ENCODE data around the gene ERVMER34-1. TPM values are rescaled to one million over a fixed set of nuclear protein-coding genes. Genes with fewer than 3 reads are reported as not detected.
A peak's percentile ranks its signal among the peaks of the same experiment; 100 is the strongest.

ERVMER34-1 gene
- 0.61 TPM for polyA plus RNA-seq
- long read RNA-seq, donor 1: 0 reads
- long read RNA-seq, donor 2: 0 reads
- long read RNA-seq, donor 3: 0 reads
- long read RNA-seq, donor 4: 0 reads
- long read RNA-seq, donor 5: 0 reads
- long read RNA-seq, donor 6, partial matches to known transcripts: 0 of 1 reads
- long read RNA-seq, donor 6, other reads (novel, unspliced or antisense): 0 of 1 reads
- long read RNA-seq, donor 7: 0 reads
- long read RNA-seq, donor 8, partial matches to known transcripts: 0 of 1 reads
- long read RNA-seq, donor 8, other reads (novel, unspliced or antisense): 0 of 1 reads
- long read RNA-seq, donor 9: 0 reads
- long read RNA-seq, donor 10, partial matches to known transcripts: 0 of 1 reads
- long read RNA-seq, donor 10, other reads (novel, unspliced or antisense): 0 of 1 reads
- long read RNA-seq, donor 11: 0 reads

DNA sequence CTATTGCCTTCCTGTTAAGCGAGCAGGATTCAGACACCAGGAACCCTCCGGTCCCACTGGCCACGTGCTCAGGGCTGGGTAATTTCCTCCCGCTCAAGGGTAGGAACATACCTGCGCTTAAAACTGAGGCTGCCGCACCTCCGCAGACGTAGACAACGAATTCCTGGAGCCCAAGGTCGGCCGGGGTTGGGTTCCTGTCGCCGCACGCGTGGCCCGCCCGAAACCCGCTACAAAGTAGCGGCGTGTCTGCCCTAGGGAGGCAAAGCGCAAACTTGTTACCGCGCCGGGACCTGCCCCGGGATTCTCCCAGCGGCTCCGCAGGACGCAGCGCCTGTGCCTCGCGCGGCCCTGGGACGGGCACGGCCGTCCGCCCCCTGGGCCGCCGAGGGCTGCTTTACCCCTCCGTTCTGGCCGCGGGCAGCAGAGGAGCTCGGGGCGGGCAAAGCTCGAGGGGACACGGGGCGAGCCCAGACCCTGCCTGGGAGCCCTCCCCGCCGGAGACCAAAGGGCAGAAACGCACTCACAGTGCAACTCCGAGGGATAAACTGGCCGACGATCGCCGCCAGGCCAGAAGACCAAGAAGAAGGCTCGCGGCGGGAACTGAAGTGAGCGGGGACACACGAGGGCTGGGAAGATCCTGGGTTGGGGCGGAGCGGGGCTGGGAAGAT, at the start of gene ERVMER34-1:
Gene ERVMER34-1, minus strand, starts transcription at position 607 of the 668 bp plus-strand sequence. CDS start 5,905 bp downstream, outside the sequence.
- H3K9me3 ChIP-seq (ENCODE audit: control insufficient read depth, low read depth, low read length): peaks cover 11% of the 10 kb centered on the region
- peaks cover 8% of the 10 kb centered on the region for H3K4me1 ChIP-seq (ENCODE audit: control insufficient read depth, insufficient read depth, low read length)
- peak within 1 kb of the TSS; percentile 45 for H3K4me3 ChIP-seq (ENCODE audit: low read length)
- no CpG with 5 or more reads among the region's 61 CpGs for WGBS (ENCODE audit: insufficient coverage, low lambda C conversion rate)
- DNase-seq: peak; percentile 5 to 66
- no peaks in the 10 kb centered on the region for H3K36me3 ChIP-seq (ENCODE audit: control insufficient read depth, insufficient read depth, low read length)
- peaks cover 17% of the 10 kb centered on the region for H3K27me3 ChIP-seq (ENCODE audit: control insufficient read depth, insufficient read depth, low read length)
- no peak within 1 kb of the TSS for H3K27ac ChIP-seq (ENCODE audit: low read length)

- no peaks in the 10 kb centered on the region for H3K9me3 ChIP-seq (ENCODE audit: control insufficient read depth, low read depth, low read length)
- no peaks in the 10 kb centered on the region for H3K27me3 ChIP-seq (ENCODE audit: control insufficient read depth, insufficient read depth, low read length)
- no peak overlapping the region for H3K27ac ChIP-seq (ENCODE audit: low read length)
- no peaks in the 10 kb centered on the region for H3K4me1 ChIP-seq (ENCODE audit: control insufficient read depth, insufficient read depth, low read length)
- H3K4me3 ChIP-seq (ENCODE audit: low read length): no peak overlapping the region
- no CpG with 5 or more reads among the region's 2 CpGs for WGBS (ENCODE audit: insufficient coverage, low lambda C conversion rate)
- DNase-seq: no peak
- H3K36me3 ChIP-seq (ENCODE audit: control insufficient read depth, insufficient read depth, low read length): no peaks in the 10 kb centered on the region
Measured at GRCh38 chr4:52799813-52800212, 48.6 kb upstream of the ERVMER34-1 start.

GRCh38 chr4:52795533-52795932, 44.3 kb upstream of the ERVMER34-1 start:
- H3K9me3 ChIP-seq (ENCODE audit: control insufficient read depth, low read depth, low read length): no peaks in the 10 kb centered on the region
- DNase-seq: no peak

DNA sequence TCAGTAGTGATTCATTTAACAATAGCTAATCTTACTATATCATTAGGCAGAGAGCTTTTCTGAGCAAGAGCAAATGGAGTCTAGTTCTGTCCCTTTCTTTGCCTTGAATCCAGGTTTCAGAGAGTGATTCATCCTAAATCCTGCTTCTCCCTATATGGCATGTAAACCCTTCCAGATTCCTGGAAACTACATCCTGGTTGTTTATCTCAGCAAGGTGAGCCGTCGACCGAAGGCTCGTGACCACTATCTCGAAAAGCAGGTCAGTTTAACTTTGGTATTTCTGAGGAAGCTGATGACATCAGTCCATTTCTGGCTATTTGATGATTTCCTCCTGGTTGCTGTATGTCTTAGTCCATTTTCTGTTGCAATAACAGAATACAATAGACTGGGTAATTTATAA, 40.7 kb upstream of the ERVMER34-1 start:
- Histone ChIP-seq H3K4me1 (ENCODE audit: control insufficient read depth, insufficient read depth, low read length) (no peaks in the 10 kb centered on the region), H3K9me3 (ENCODE audit: control insufficient read depth, low read depth, low read length) (no peaks in the 10 kb centered on the region), H3K36me3 (ENCODE audit: control insufficient read depth, insufficient read depth, low read length) (no peaks in the 10 kb centered on the region), H3K4me3 (ENCODE audit: low read length) (no peak overlapping the region), H3K27ac (ENCODE audit: low read length) (no peak overlapping the region), H3K27me3 (ENCODE audit: control insufficient read depth, insufficient read depth, low read length) (no peaks in the 10 kb centered on the region)
- no peak for DNase-seq
- 87% methylated on average over 3 of the region's 5 CpGs for WGBS (ENCODE audit: insufficient coverage, low lambda C conversion rate)

More at GRCh38 chr4:52795533-52795932, 44.3 kb upstream of the ERVMER34-1 start:
- Histone ChIP-seq H3K4me1 (ENCODE audit: control insufficient read depth, insufficient read depth, low read length) (no peaks in the 10 kb centered on the region), H3K27ac (ENCODE audit: low read length) (no peak overlapping the region), H3K36me3 (ENCODE audit: control insufficient read depth, insufficient read depth, low read length) (no peaks in the 10 kb centered on the region), H3K4me3 (ENCODE audit: low read length) (no peak overlapping the region), H3K27me3 (ENCODE audit: control insufficient read depth, insufficient read depth, low read length) (no peaks in the 10 kb centered on the region)

GRCh38 chr4:52789774-52790173, 38.5 kb upstream of the ERVMER34-1 start:
- Histone ChIP-seq H3K27me3 (ENCODE audit: control insufficient read depth, insufficient read depth, low read length) (no peaks in the 10 kb centered on the region), H3K9me3 (ENCODE audit: control insufficient read depth, low read depth, low read length) (no peaks in the 10 kb centered on the region), H3K4me3 (ENCODE audit: low read length) (no peak overlapping the region), H3K4me1 (ENCODE audit: control insufficient read depth, insufficient read depth, low read length) (no peaks in the 10 kb centered on the region), H3K27ac (ENCODE audit: low read length) (no peak overlapping the region), H3K36me3 (ENCODE audit: control insufficient read depth, insufficient read depth, low read length) (no peaks in the 10 kb centered on the region)
- no CpG with 5 or more reads among the region's 6 CpGs for WGBS (ENCODE audit: insufficient coverage, low lambda C conversion rate)
- DNase-seq: no peak

GRCh38 chr4:52788806-52789205, 37.6 kb upstream of the ERVMER34-1 start:
- Histone ChIP-seq H3K36me3 (ENCODE audit: control insufficient read depth, insufficient read depth, low read length) (no peaks in the 10 kb centered on the region), H3K27me3 (ENCODE audit: control insufficient read depth, insufficient read depth, low read length) (no peaks in the 10 kb centered on the region)
- 85% methylated on average over 4 of the region's 6 CpGs for WGBS (ENCODE audit: insufficient coverage, low lambda C conversion rate)

DNA sequence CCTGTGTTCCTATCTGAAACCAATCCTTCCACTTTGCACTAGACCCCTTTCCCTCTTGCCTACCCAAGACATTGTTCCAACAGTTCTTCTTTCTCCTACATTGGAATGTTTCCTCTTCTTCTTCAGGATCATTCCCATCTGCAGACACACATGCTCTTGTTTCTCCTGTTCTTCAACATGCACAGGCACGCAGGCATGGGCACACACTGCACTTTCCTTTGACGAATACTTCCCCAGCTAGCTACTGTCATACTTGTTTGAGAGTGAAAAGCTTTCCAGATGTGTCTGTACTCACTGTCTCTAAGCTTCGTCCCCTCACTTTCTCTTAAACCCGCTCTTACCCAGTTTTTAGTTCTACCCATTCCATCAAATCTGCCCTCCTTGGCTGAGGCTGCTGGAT, 31.8 kb upstream of the ERVMER34-1 start:
- no peaks in the 10 kb centered on the region for H3K4me1 ChIP-seq (ENCODE audit: control insufficient read depth, insufficient read depth, low read length)
- no peaks in the 10 kb centered on the region for H3K9me3 ChIP-seq (ENCODE audit: control insufficient read depth, low read depth, low read length)
- 86% methylated on average over 2 of the region's 4 CpGs for WGBS (ENCODE audit: insufficient coverage, low lambda C conversion rate)
- no peaks in the 10 kb centered on the region for H3K36me3 ChIP-seq (ENCODE audit: control insufficient read depth, insufficient read depth, low read length)
- DNase-seq: no peak
- H3K27ac ChIP-seq (ENCODE audit: low read length): no peak overlapping the region
- no peak overlapping the region for H3K4me3 ChIP-seq (ENCODE audit: low read length)
- H3K27me3 ChIP-seq (ENCODE audit: control insufficient read depth, insufficient read depth, low read length): no peaks in the 10 kb centered on the region

More at GRCh38 chr4:52788806-52789205, 37.6 kb upstream of the ERVMER34-1 start:
- no peak overlapping the region for H3K27ac ChIP-seq (ENCODE audit: low read length)
- no peaks in the 10 kb centered on the region for H3K4me1 ChIP-seq (ENCODE audit: control insufficient read depth, insufficient read depth, low read length)
- no peak overlapping the region for H3K4me3 ChIP-seq (ENCODE audit: low read length)
- DNase-seq: no peak
- H3K9me3 ChIP-seq (ENCODE audit: control insufficient read depth, low read depth, low read length): no peaks in the 10 kb centered on the region

GRCh38 chr4:52780617-52781354, 29.6 kb upstream of the ERVMER34-1 start:
- no peak for DNase-seq
- Histone ChIP-seq H3K27me3 (ENCODE audit: control insufficient read depth, insufficient read depth, low read length) (no peaks in the 10 kb centered on the region), H3K4me3 (ENCODE audit: low read length) (no peak overlapping the region), H3K4me1 (ENCODE audit: control insufficient read depth, insufficient read depth, low read length) (no peaks in the 10 kb centered on the region), H3K27ac (ENCODE audit: low read length) (no peak overlapping the region), H3K36me3 (ENCODE audit: control insufficient read depth, insufficient read depth, low read length) (no peaks in the 10 kb centered on the region), H3K9me3 (ENCODE audit: control insufficient read depth, low read depth, low read length) (no peaks in the 10 kb centered on the region)
- no CpG with 5 or more reads among the region's 4 CpGs for WGBS (ENCODE audit: insufficient coverage, low lambda C conversion rate)

GRCh38 chr4:52780206-52780605, 29.0 kb upstream of the ERVMER34-1 start:
- Histone ChIP-seq H3K27ac (ENCODE audit: low read length) (no peak overlapping the region), H3K9me3 (ENCODE audit: control insufficient read depth, low read depth, low read length) (no peaks in the 10 kb centered on the region), H3K36me3 (ENCODE audit: control insufficient read depth, insufficient read depth, low read length) (no peaks in the 10 kb centered on the region), H3K4me3 (ENCODE audit: low read length) (no peak overlapping the region), H3K27me3 (ENCODE audit: control insufficient read depth, insufficient read depth, low read length) (no peaks in the 10 kb centered on the region), H3K4me1 (ENCODE audit: control insufficient read depth, insufficient read depth, low read length) (no peaks in the 10 kb centered on the region)
- no peak for DNase-seq
- no CpG with 5 or more reads among the region's 2 CpGs for WGBS (ENCODE audit: insufficient coverage, low lambda C conversion rate)

DNA sequence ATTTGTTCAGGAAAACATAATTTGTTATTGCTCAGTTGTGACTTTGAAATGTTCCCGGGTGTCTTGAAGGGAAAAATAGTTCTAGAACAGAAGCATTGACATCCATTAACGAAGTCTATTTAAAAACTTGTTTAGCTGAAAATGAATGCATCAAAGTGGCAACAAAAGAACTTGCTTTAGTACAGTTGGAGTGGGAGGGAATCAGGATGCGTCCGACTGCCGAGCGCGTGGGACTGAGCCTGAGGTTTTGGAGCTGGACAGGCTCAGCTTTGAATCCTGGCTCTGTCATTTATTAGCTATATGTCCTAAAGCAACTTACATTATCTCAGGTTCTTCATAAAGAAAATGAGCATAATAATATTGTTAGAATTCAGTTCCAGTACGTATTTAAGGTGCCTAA, 9.0 kb upstream of the ERVMER34-1 start:
- no peak for DNase-seq
- H3K9me3 ChIP-seq (ENCODE audit: control insufficient read depth, low read depth, low read length): no peaks in the 10 kb centered on the region
- H3K4me3 ChIP-seq (ENCODE audit: low read length): no peak overlapping the region
- H3K4me1 ChIP-seq (ENCODE audit: control insufficient read depth, insufficient read depth, low read length): no peaks in the 10 kb centered on the region
- no peak overlapping the region for H3K27ac ChIP-seq (ENCODE audit: low read length)
- WGBS (ENCODE audit: insufficient coverage, low lambda C conversion rate): 90% methylated on average over 2 of the region's 8 CpGs
- H3K36me3 ChIP-seq (ENCODE audit: control insufficient read depth, insufficient read depth, low read length): no peaks in the 10 kb centered on the region
- H3K27me3 ChIP-seq (ENCODE audit: control insufficient read depth, insufficient read depth, low read length): no peaks in the 10 kb centered on the region
